Astrocyte of the spinal cord (primary cell): ENCODE results near the gene NRG2.

ENCODE experiments used
- DNase-seq: peaks from one replicate; pipeline ENCODE4 v3.0.0; 2011; ENCODE audit warnings: low read depth, low spot score
- H3K4me3 ChIP-seq: 2 replicates; pipeline ENCODE4 v1.5.1; 2011; ENCODE audit warnings: low read depth, mild to moderate bottlenecking, low read length, moderate library complexity
- CTCF ChIP-seq: IDR thresholded peaks from 2 replicates; pipeline ENCODE4 v1.5.1; 2012; ENCODE audit warnings: low read depth, mild to moderate bottlenecking, low read length, inconsistent platforms
- in situ Hi-C: cut with HindIII; loops from 2 replicates; pipeline ENCODE4 v1.10.0; 2017; ENCODE audit warnings: low sequenced_read_pairs

Gene NRG2

GRCh38 chr5:139806111-139806510 is 237.0 kb downstream of the NRG2 start:
- in situ Hi-C loops, result no loop called here
- no peak for TF ChIP-seq CTCF
- no peak for DNase-seq
- no peak overlapping the region for H3K4me3 ChIP-seq

- TF ChIP-seq CTCF, result no peak
- H3K4me3 ChIP-seq, result no peak overlapping the region
- no peak for DNase-seq
- in situ Hi-C loops, result no loop called here
Measured at GRCh38 chr5:139805545-139805944, 237.6 kb downstream of the NRG2 start.

- in situ Hi-C loops, result no loop called here
- TF ChIP-seq CTCF, result no peak
- no peak overlapping the region for H3K4me3 ChIP-seq
- no peak for DNase-seq
Measured at GRCh38 chr5:139804800-139805397, 238.2 kb downstream of the NRG2 start.

- no peak overlapping the region for H3K4me3 ChIP-seq
- TF ChIP-seq CTCF, result no peak
- no peak for DNase-seq
- in situ Hi-C loops, result no loop called here
Measured at GRCh38 chr5:139803978-139804377, 239.1 kb downstream of the NRG2 start.

GRCh38 chr5:139799359-139799758 is 243.7 kb downstream of the NRG2 start:
- no peak for TF ChIP-seq CTCF
- in situ Hi-C loops, result no loop called here

GRCh38 chr5:139798883-139799282 is 244.2 kb downstream of the NRG2 start:
- in situ Hi-C loops, result no loop called here
- TF ChIP-seq CTCF, result no peak
- no peak overlapping the region for H3K4me3 ChIP-seq
- DNase-seq, result no peak

More at GRCh38 chr5:139799359-139799758, 243.7 kb downstream of the NRG2 start:
- H3K4me3 ChIP-seq, result no peak overlapping the region
- DNase-seq, result no peak
